ENCODE results near the gene GPX7.

The GPX7 gene

GRCh38 chr1:52632732-52633290, 30.6 kb downstream of the GPX7 start, which contains the start of gene SHISAL2A:
TSS of gene SHISAL2A (plus strand) at chr1:52633168. CDS start at chr1:52633494, 326 bp downstream.
- peak within 1 kb of the TSS; percentile 81 to 84 (median 84) for H3K4me3 Mint-ChIP-seq
- H3K27me3 Mint-ChIP-seq (ENCODE audit: low read depth), result peaks cover 36% of the 10 kb centered on the region
- peak within 1 kb of the TSS; percentile 74 to 90 (median 85) for H3K27ac Mint-ChIP-seq
- H3K9me3 Mint-ChIP-seq, result no peaks in the 10 kb centered on the region
- no peaks in the 10 kb centered on the region for H3K36me3 Mint-ChIP-seq (ENCODE audit: low read depth)
- H3K4me1 Mint-ChIP-seq, result peaks cover 29% of the 10 kb centered on the region
- no peak for TF ChIP-seq CTCF (IDR thresholded peaks at IDR 0.05; ENCODE audit: unreplicated experiment in 3 of 3)

- TF ChIP-seq CTCF (IDR thresholded peaks at IDR 0.05; ENCODE audit: unreplicated experiment in 3 of 3), result no peak
- peaks cover 36% of the 10 kb centered on the region for H3K27me3 Mint-ChIP-seq (ENCODE audit: low read depth)
- peaks cover 29% of the 10 kb centered on the region for H3K4me1 Mint-ChIP-seq
- no peaks in the 10 kb centered on the region for H3K9me3 Mint-ChIP-seq
- peak overlapping the region in 1 of 3 experiments; percentile 10 for H3K27ac Mint-ChIP-seq
- peak overlapping the region; percentile 73 to 84 (median 84) for H3K4me3 Mint-ChIP-seq
- H3K36me3 Mint-ChIP-seq (ENCODE audit: low read depth), result no peaks in the 10 kb centered on the region
Observed at GRCh38 chr1:52633291-52633754, 31.2 kb downstream of the GPX7 start.

GRCh38 chr1:52634111-52634510, 31.9 kb downstream of the GPX7 start:
- H3K4me3 Mint-ChIP-seq, result peak overlapping the region; percentile 73 to 84 (median 84)
- H3K36me3 Mint-ChIP-seq (ENCODE audit: low read depth), result no peaks in the 10 kb centered on the region
- H3K27ac Mint-ChIP-seq, result peak overlapping the region in 1 of 3 experiments; percentile 10
- H3K9me3 Mint-ChIP-seq, result no peaks in the 10 kb centered on the region
- H3K4me1 Mint-ChIP-seq, result peaks cover 22% of the 10 kb centered on the region
- TF ChIP-seq CTCF (IDR thresholded peaks at IDR 0.05; ENCODE audit: unreplicated experiment in 3 of 3), result no peak
- peaks cover 36% of the 10 kb centered on the region for H3K27me3 Mint-ChIP-seq (ENCODE audit: low read depth)

- peaks cover 40% of the 10 kb centered on the region for H3K27me3 Mint-ChIP-seq (ENCODE audit: low read depth)
- no peak for TF ChIP-seq CTCF (IDR thresholded peaks at IDR 0.05; ENCODE audit: unreplicated experiment in 3 of 3)
- no peaks in the 10 kb centered on the region for H3K9me3 Mint-ChIP-seq
- H3K4me1 Mint-ChIP-seq, result peaks cover 14% of the 10 kb centered on the region
- no peaks in the 10 kb centered on the region for H3K36me3 Mint-ChIP-seq (ENCODE audit: low read depth)
- no peak overlapping the region for H3K4me3 Mint-ChIP-seq
- peak overlapping the region in 1 of 3 experiments; percentile 45 for H3K27ac Mint-ChIP-seq
Observed at GRCh38 chr1:52635321-52636089, 33.3 kb downstream of the GPX7 start.

- Mint-ChIP-seq H3K9me3 (no peaks in the 10 kb centered on the region), H3K27ac (peak overlapping the region in 2 of 3 experiments; percentile 53 to 75), H3K4me1 (peaks cover 5% of the 10 kb centered on the region), H3K27me3 (ENCODE audit: low read depth) (peaks cover 34% of the 10 kb centered on the region), H3K4me3 (no peak overlapping the region), H3K36me3 (ENCODE audit: low read depth) (no peaks in the 10 kb centered on the region)
- TF ChIP-seq CTCF (IDR thresholded peaks at IDR 0.05; ENCODE audit: unreplicated experiment in 3 of 3), result no peak
Observed at GRCh38 chr1:52636721-52637695, 34.8 kb downstream of the GPX7 start.

Measured in nephron (organoid).